Panc1 (cell line): Measurements from ENCODE around the gene ZCWPW1. TPM values are rescaled to one million over a fixed set of nuclear protein-coding genes. Genes with fewer than 3 reads are reported as not detected.
A peak's percentile ranks its signal among the peaks of the same experiment; 100 is the strongest.

Experiments
- ATAC-seq: fragments of 200-7000 bp; cut with Tn5 transposase; 2 replicates; pipeline ENCODE4 v1.9.1; 2020; ENCODE audit warnings: mild to moderate bottlenecking, moderate library complexity
- BruUV-seq: library from RNA; stranded (reverse); fragments of 400-500 nt; replicated peaks from 2 replicates; lab custom pipeline; 2021; lab: Mats Ljungman, UMichigan
- CTCF ChIA-PET: fragments of 300-600 bp; sonication (Branson Sonifier 250); formaldehyde crosslinking; loops from one replicate; lab custom pipeline; 2022; ENCODE audit warnings: antibody characterized with exemption; lab: Charles Lee
- POLR2A ChIA-PET: fragments of 300-600 bp; sonication (Branson Sonifier 250); formaldehyde crosslinking; loops from one replicate; lab custom pipeline; 2022; ENCODE audit warnings: antibody characterized with exemption; lab: Charles Lee
- DNase-seq: peaks from one replicate; pipeline ENCODE4 v3.0.0-alpha.2; 2010; ENCODE audit warnings: low read depth, low spot score
- H3K27ac ChIP-seq: 2 replicates; pipeline ENCODE4 v1.5.1; 2011; ENCODE audit warnings: mild to moderate bottlenecking, low read length, inconsistent platforms
- H3K27me3 ChIP-seq: fragments of 200-500 bp; sonication (Bioruptor generic); 2 replicates; pipeline ENCODE4 v1.6.0; 2014; ENCODE audit warnings: low read length, inconsistent platforms; ENCODE audit not compliant: control insufficient read depth, insufficient read depth
- H3K36me3 ChIP-seq: fragments of 200-500 bp; sonication (Bioruptor generic); 2 replicates; pipeline ENCODE4 v1.5.1; 2014; ENCODE audit warnings: inconsistent platforms, mild to moderate bottlenecking, low read length, moderate library complexity; ENCODE audit not compliant: control insufficient read depth, insufficient read depth
- H3K4me1 ChIP-seq: 2 replicates; pipeline ENCODE4 v1.5.1; 2011; ENCODE audit warnings: inconsistent platforms, mild to moderate bottlenecking, low read length, moderate library complexity; ENCODE audit not compliant: control insufficient read depth, insufficient read depth
- H3K4me3 ChIP-seq, 2 experiments: 2 replicates each; pipeline ENCODE4 v1.5.1; 2011 to 2012; ENCODE audit warnings: low read depth in 2 of 2, low read length in 2 of 2, mild to moderate bottlenecking in 2 of 2, inconsistent platforms in 1 of 2, moderate library complexity in 1 of 2
- H3K9me3 ChIP-seq: fragments of 200-500 bp; sonication (Bioruptor generic); 2 replicates; pipeline ENCODE4 v1.5.1; 2014; ENCODE audit warnings: low read depth, mild to moderate bottlenecking, inconsistent platforms, low read length, moderate library complexity; ENCODE audit not compliant: control insufficient read depth, insufficient read depth
- CTCF ChIP-seq: fragments of 450-650 bp; IDR thresholded peaks from 2 replicates; pipeline ENCODE4 v1.5.1; 2017; ENCODE audit warnings: mild to moderate bottlenecking
- POLR2AphosphoS5 ChIP-seq: IDR thresholded peaks from 2 replicates; pipeline ENCODE4 v1.6.1; 2012; ENCODE audit warnings: mild to moderate bottlenecking, low read depth, low read length, moderate library complexity
- REST ChIP-seq, 2 experiments: IDR thresholded peaks; 2 replicates each; pipeline ENCODE4 v1.6.1; 2011 to 2012; ENCODE audit warnings: low read depth in 2 of 2, control low read depth in 1 of 2, low read length in 1 of 2, mild to moderate bottlenecking in 1 of 2, moderate library complexity in 1 of 2; ENCODE audit not compliant: insufficient read depth in 1 of 2
- SIN3A ChIP-seq: IDR thresholded peaks from 2 replicates; pipeline ENCODE4 v1.6.1; 2012; ENCODE audit warnings: low read depth, mild to moderate bottlenecking, low read length, moderate library complexity, borderline replicate concordance; ENCODE audit not compliant: insufficient read depth
- TCF7L2 ChIP-seq: IDR thresholded peaks from 2 replicates; pipeline ENCODE4 v1.6.1; 2011; ENCODE audit warnings: mild to moderate bottlenecking, low read depth, low read length, inconsistent platforms
- in situ Hi-C: cut with HindIII; loops from 2 replicates; pipeline ENCODE4 v1.10.0; 2016; ENCODE audit warnings: low sequenced_read_pairs, low pct_unique_long_range_greater_than_20kb
- intact Hi-C: fragments of 100-400 bp; cut with micrococcal nuclease; formaldehyde crosslinking; loops from one replicate; pipeline ENCODE4 v1.10.0; 2022; ENCODE audit not compliant: unreplicated experiment
- total RNA-seq: library from RNA; stranded (reverse); gene quantifications from one replicate; pipeline ENCODE4 v1.2.1, GENCODE V29; 2021; ENCODE audit not compliant: unreplicated experiment

Gene ZCWPW1
- total RNA-seq, 1 experiment from 2014 or later: 6.5 TPM

- intact Hi-C loops: no loop called here
- no TSS peak for BruUV-seq
Observed at GRCh38 chr7:100393233-100393905, 35.1 kb downstream of the ZCWPW1 start.

DNA sequence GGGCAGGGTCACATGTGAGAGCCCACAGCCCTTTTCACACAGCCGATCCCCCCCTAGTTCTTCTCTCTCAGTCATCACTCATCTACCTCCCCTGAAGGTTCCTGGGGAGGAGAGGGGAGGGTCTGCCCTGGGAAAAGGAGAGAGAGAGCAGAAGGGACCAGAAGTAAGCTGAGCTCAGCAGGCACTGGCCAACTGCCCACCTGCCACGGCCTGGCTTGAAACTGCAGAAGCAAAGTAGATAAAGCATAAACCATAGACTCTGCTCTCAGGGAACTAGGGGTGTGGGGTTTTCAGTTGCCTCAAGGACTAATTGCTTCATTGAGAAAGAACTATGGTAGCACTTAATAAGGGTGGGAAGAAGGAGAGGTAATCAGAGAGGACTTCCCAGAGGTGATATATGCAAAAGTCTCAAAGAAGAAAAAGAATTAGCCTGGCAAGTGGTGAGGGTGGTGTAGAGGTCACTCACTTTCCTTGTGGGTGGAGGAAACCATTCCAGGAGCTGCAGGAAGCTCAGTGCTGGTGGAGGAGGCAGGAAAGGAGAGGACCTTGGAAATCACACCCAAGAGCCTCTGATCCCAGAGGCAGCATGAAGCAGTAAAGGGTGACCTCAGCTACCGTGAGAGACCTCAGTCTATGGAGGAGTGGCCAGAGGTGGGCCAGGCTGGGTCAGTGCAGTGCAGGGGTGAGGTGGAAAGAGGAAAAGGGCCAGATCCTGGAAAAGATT is 38.1 kb downstream of the ZCWPW1 start:
- DNase-seq (no peak), ATAC-seq (peak; percentile 63; the same call in 1 of the 2 replicates)
- Histone ChIP-seq H3K27ac (no peak overlapping the region), H3K36me3 (no peaks in the 10 kb centered on the region), H3K4me1 (no peaks in the 10 kb centered on the region), H3K9me3 (no peaks in the 10 kb centered on the region), H3K4me3 (no peak overlapping the region), H3K27me3 (no peaks in the 10 kb centered on the region)
- in situ Hi-C loops (no loop called here), intact Hi-C loops (no loop called here)
- CTCF ChIA-PET: interaction anchor here (1.1 kb wide), 1 partner anchor 17 kb away, joined by 5 read pairs; no protein-coding TSS in a partner anchor
- POLR2A ChIA-PET: no interaction called here
- BruUV-seq: no TSS peak
- TF ChIP-seq SIN3A (no peak), POLR2AphosphoS5 (no peak), REST (IDR thresholded peaks at IDR 0.05; ENCODE audit: insufficient read depth in 1 of 2, low read depth in 2 of 2, low read length in 1 of 2) (no peak), CTCF (no peak)

More at GRCh38 chr7:100393233-100393905, 35.1 kb downstream of the ZCWPW1 start:
- Histone ChIP-seq H3K27ac (no peak overlapping the region), H3K27me3 (no peaks in the 10 kb centered on the region), H3K9me3 (no peaks in the 10 kb centered on the region), H3K36me3 (no peaks in the 10 kb centered on the region), H3K4me3 (no peak overlapping the region), H3K4me1 (no peaks in the 10 kb centered on the region)
- no peak for ATAC-seq
- in situ Hi-C loops: no loop called here
- DNase-seq: no peak
- ChIA-PET CTCF (no interaction called here), POLR2A (no interaction called here)
- TF ChIP-seq REST (IDR thresholded peaks at IDR 0.05; ENCODE audit: insufficient read depth in 1 of 2, low read depth in 2 of 2, low read length in 1 of 2) (no peak), CTCF (no peak), TCF7L2 (no peak), POLR2AphosphoS5 (no peak)
